ENCODE measurements around the gene ERP29. TPM values are rescaled to one million over a fixed set of nuclear protein-coding genes. Genes with fewer than 3 reads are reported as not detected.

ERP29 gene
- total RNA-seq = 46.4 TPM

- no peaks in the 10 kb centered on the region for H3K27me3 ChIP-seq (ENCODE audit: control insufficient read depth in 3 of 3, insufficient read depth in 3 of 3, low read length in 3 of 3)
- H3K36me3 ChIP-seq (ENCODE audit: control insufficient read depth in 3 of 3, insufficient read depth in 3 of 3, low read length in 3 of 3) = peaks cover 0 to 5% (median 4%) of the 10 kb centered on the region in 3 donors
Observed at GRCh38 chr12:112012775-112013600, at the start of gene ERP29, which contains the start of gene TMEM116. Gene ERP29 (plus strand): TSS chr12:112013426. CDS start chr12:112013466, 40 bp downstream. Gene TMEM116 (minus strand): TSS chr12:112013165. CDS start chr12:112005270, 7,895 bp downstream.

GRCh38 chr12:111964935-111965334 lies 48.3 kb upstream of the ERP29 start:
- no peaks in the 10 kb centered on the region for H3K27me3 ChIP-seq (ENCODE audit: control insufficient read depth in 3 of 3, insufficient read depth in 3 of 3, low read length in 3 of 3)
- no peak overlapping the region for H3K27ac ChIP-seq (ENCODE audit: low read depth, low read length)
- no peaks in the 10 kb centered on the region for H3K4me1 ChIP-seq (ENCODE audit: control insufficient read depth in 3 of 3, insufficient read depth in 3 of 3, low read length in 3 of 3)
- H3K9ac ChIP-seq (ENCODE audit: low read depth in 1 of 3, low read length in 3 of 3) = no peak overlapping the region
- H3K4me3 ChIP-seq (ENCODE audit: low read length in 3 of 3) = no peak overlapping the region
- no peaks in the 10 kb centered on the region for H3K9me3 ChIP-seq (ENCODE audit: control insufficient read depth in 3 of 3, low read length in 3 of 3)
- no peaks in the 10 kb centered on the region for H3K36me3 ChIP-seq (ENCODE audit: control insufficient read depth in 3 of 3, insufficient read depth in 3 of 3, low read length in 3 of 3)

More at GRCh38 chr12:112012775-112013600, at the start of gene ERP29, which contains the start of gene TMEM116:
- H3K9ac ChIP-seq (ENCODE audit: low read depth in 1 of 3, low read length in 3 of 3) = peak within 1 kb of the TSS; percentile 99 to 100 (median 100)
- H3K4me3 ChIP-seq (ENCODE audit: low read length in 3 of 3) = peak within 1 kb of the TSS; percentile 98 to 99 (median 99)
- H3K4me1 ChIP-seq (ENCODE audit: control insufficient read depth in 3 of 3, insufficient read depth in 3 of 3, low read length in 3 of 3) = peaks cover 24 to 42% (median 24%) of the 10 kb centered on the region in 3 donors
- no peaks in the 10 kb centered on the region for H3K9me3 ChIP-seq (ENCODE audit: control insufficient read depth in 3 of 3, low read length in 3 of 3)
- peak within 1 kb of the TSS; percentile 97 for H3K27ac ChIP-seq (ENCODE audit: low read depth, low read length)

GRCh38 chr12:111971800-111972199 lies 41.4 kb upstream of the ERP29 start:
- Histone ChIP-seq H3K36me3 (ENCODE audit: control insufficient read depth in 3 of 3, insufficient read depth in 3 of 3, low read length in 3 of 3) (no peaks in the 10 kb centered on the region), H3K27me3 (ENCODE audit: control insufficient read depth in 3 of 3, insufficient read depth in 3 of 3, low read length in 3 of 3) (no peaks in the 10 kb centered on the region), H3K9ac (ENCODE audit: low read depth in 1 of 3, low read length in 3 of 3) (no peak overlapping the region), H3K4me1 (ENCODE audit: control insufficient read depth in 3 of 3, insufficient read depth in 3 of 3, low read length in 3 of 3) (no peaks in the 10 kb centered on the region), H3K9me3 (ENCODE audit: control insufficient read depth in 3 of 3, low read length in 3 of 3) (peaks cover 0 to 4% (median 0%) of the 10 kb centered on the region in 3 donors), H3K4me3 (ENCODE audit: low read length in 3 of 3) (no peak overlapping the region), H3K27ac (ENCODE audit: low read depth, low read length) (no peak overlapping the region)

- Histone ChIP-seq H3K4me3 (ENCODE audit: low read length in 3 of 3) (no peak overlapping the region), H3K9me3 (ENCODE audit: control insufficient read depth in 3 of 3, low read length in 3 of 3) (peaks cover 0 to 4% (median 0%) of the 10 kb centered on the region in 3 donors), H3K36me3 (ENCODE audit: control insufficient read depth in 3 of 3, insufficient read depth in 3 of 3, low read length in 3 of 3) (no peaks in the 10 kb centered on the region), H3K9ac (ENCODE audit: low read depth in 1 of 3, low read length in 3 of 3) (no peak overlapping the region), H3K27me3 (ENCODE audit: control insufficient read depth in 3 of 3, insufficient read depth in 3 of 3, low read length in 3 of 3) (no peaks in the 10 kb centered on the region), H3K4me1 (ENCODE audit: control insufficient read depth in 3 of 3, insufficient read depth in 3 of 3, low read length in 3 of 3) (no peaks in the 10 kb centered on the region), H3K27ac (ENCODE audit: low read depth, low read length) (no peak overlapping the region)
Observed at GRCh38 chr12:111975161-111975931, 37.9 kb upstream of the ERP29 start.

- Histone ChIP-seq H3K4me1 (ENCODE audit: control insufficient read depth in 3 of 3, insufficient read depth in 3 of 3, low read length in 3 of 3) (no peaks in the 10 kb centered on the region), H3K4me3 (ENCODE audit: low read length in 3 of 3) (no peak overlapping the region), H3K9me3 (ENCODE audit: control insufficient read depth in 3 of 3, low read length in 3 of 3) (no peaks in the 10 kb centered on the region), H3K27me3 (ENCODE audit: control insufficient read depth in 3 of 3, insufficient read depth in 3 of 3, low read length in 3 of 3) (no peaks in the 10 kb centered on the region), H3K9ac (ENCODE audit: low read depth in 1 of 3, low read length in 3 of 3) (no peak overlapping the region), H3K36me3 (ENCODE audit: control insufficient read depth in 3 of 3, insufficient read depth in 3 of 3, low read length in 3 of 3) (no peaks in the 10 kb centered on the region), H3K27ac (ENCODE audit: low read depth, low read length) (no peak overlapping the region)
Observed at GRCh38 chr12:111976291-111976690, 36.9 kb upstream of the ERP29 start.

- H3K27me3 ChIP-seq (ENCODE audit: control insufficient read depth in 3 of 3, insufficient read depth in 3 of 3, low read length in 3 of 3) = no peaks in the 10 kb centered on the region
Observed at GRCh38 chr12:111976860-111977259, 36.4 kb upstream of the ERP29 start.

GRCh38 chr12:111978545-111978944 lies 34.7 kb upstream of the ERP29 start:
- no peaks in the 10 kb centered on the region for H3K9me3 ChIP-seq (ENCODE audit: control insufficient read depth in 3 of 3, low read length in 3 of 3)
- no peak overlapping the region for H3K4me3 ChIP-seq (ENCODE audit: low read length in 3 of 3)
- H3K4me1 ChIP-seq (ENCODE audit: control insufficient read depth in 3 of 3, insufficient read depth in 3 of 3, low read length in 3 of 3) = no peaks in the 10 kb centered on the region
- no peak overlapping the region for H3K9ac ChIP-seq (ENCODE audit: low read depth in 1 of 3, low read length in 3 of 3)
- no peaks in the 10 kb centered on the region for H3K36me3 ChIP-seq (ENCODE audit: control insufficient read depth in 3 of 3, insufficient read depth in 3 of 3, low read length in 3 of 3)
- H3K27me3 ChIP-seq (ENCODE audit: control insufficient read depth in 3 of 3, insufficient read depth in 3 of 3, low read length in 3 of 3) = no peaks in the 10 kb centered on the region
- no peak overlapping the region for H3K27ac ChIP-seq (ENCODE audit: low read depth, low read length)

More at GRCh38 chr12:111976860-111977259, 36.4 kb upstream of the ERP29 start:
- Histone ChIP-seq H3K4me1 (ENCODE audit: control insufficient read depth in 3 of 3, insufficient read depth in 3 of 3, low read length in 3 of 3) (no peaks in the 10 kb centered on the region), H3K9me3 (ENCODE audit: control insufficient read depth in 3 of 3, low read length in 3 of 3) (no peaks in the 10 kb centered on the region), H3K9ac (ENCODE audit: low read depth in 1 of 3, low read length in 3 of 3) (no peak overlapping the region), H3K36me3 (ENCODE audit: control insufficient read depth in 3 of 3, insufficient read depth in 3 of 3, low read length in 3 of 3) (no peaks in the 10 kb centered on the region), H3K27ac (ENCODE audit: low read depth, low read length) (no peak overlapping the region), H3K4me3 (ENCODE audit: low read length in 3 of 3) (no peak overlapping the region)

GRCh38 chr12:111980598-111980997 lies 32.6 kb upstream of the ERP29 start:
- no peaks in the 10 kb centered on the region for H3K36me3 ChIP-seq (ENCODE audit: control insufficient read depth in 3 of 3, insufficient read depth in 3 of 3, low read length in 3 of 3)
- H3K4me3 ChIP-seq (ENCODE audit: low read length in 3 of 3) = no peak overlapping the region
- no peaks in the 10 kb centered on the region for H3K9me3 ChIP-seq (ENCODE audit: control insufficient read depth in 3 of 3, low read length in 3 of 3)
- no peaks in the 10 kb centered on the region for H3K27me3 ChIP-seq (ENCODE audit: control insufficient read depth in 3 of 3, insufficient read depth in 3 of 3, low read length in 3 of 3)
- H3K9ac ChIP-seq (ENCODE audit: low read depth in 1 of 3, low read length in 3 of 3) = no peak overlapping the region
- H3K4me1 ChIP-seq (ENCODE audit: control insufficient read depth in 3 of 3, insufficient read depth in 3 of 3, low read length in 3 of 3) = no peaks in the 10 kb centered on the region
- no peak overlapping the region for H3K27ac ChIP-seq (ENCODE audit: low read depth, low read length)

GRCh38 chr12:111981987-111982386 lies 31.2 kb upstream of the ERP29 start:
- H3K9ac ChIP-seq (ENCODE audit: low read depth in 1 of 3, low read length in 3 of 3) = no peak overlapping the region

GRCh38 chr12:111984820-111985219 lies 28.4 kb upstream of the ERP29 start:
- no peak overlapping the region for H3K27ac ChIP-seq (ENCODE audit: low read depth, low read length)
- H3K4me1 ChIP-seq (ENCODE audit: control insufficient read depth in 3 of 3, insufficient read depth in 3 of 3, low read length in 3 of 3) = no peaks in the 10 kb centered on the region
- no peak overlapping the region for H3K9ac ChIP-seq (ENCODE audit: low read depth in 1 of 3, low read length in 3 of 3)
- no peaks in the 10 kb centered on the region for H3K27me3 ChIP-seq (ENCODE audit: control insufficient read depth in 3 of 3, insufficient read depth in 3 of 3, low read length in 3 of 3)
- H3K9me3 ChIP-seq (ENCODE audit: control insufficient read depth in 3 of 3, low read length in 3 of 3) = no peaks in the 10 kb centered on the region
- H3K4me3 ChIP-seq (ENCODE audit: low read length in 3 of 3) = no peak overlapping the region
- peaks cover 0 to 4% (median 0%) of the 10 kb centered on the region in 3 donors for H3K36me3 ChIP-seq (ENCODE audit: control insufficient read depth in 3 of 3, insufficient read depth in 3 of 3, low read length in 3 of 3)

More at GRCh38 chr12:111981987-111982386, 31.2 kb upstream of the ERP29 start:
- Histone ChIP-seq H3K27me3 (ENCODE audit: control insufficient read depth in 3 of 3, insufficient read depth in 3 of 3, low read length in 3 of 3) (no peaks in the 10 kb centered on the region), H3K36me3 (ENCODE audit: control insufficient read depth in 3 of 3, insufficient read depth in 3 of 3, low read length in 3 of 3) (no peaks in the 10 kb centered on the region), H3K27ac (ENCODE audit: low read depth, low read length) (no peak overlapping the region), H3K4me1 (ENCODE audit: control insufficient read depth in 3 of 3, insufficient read depth in 3 of 3, low read length in 3 of 3) (no peaks in the 10 kb centered on the region), H3K4me3 (ENCODE audit: low read length in 3 of 3) (no peak overlapping the region), H3K9me3 (ENCODE audit: control insufficient read depth in 3 of 3, low read length in 3 of 3) (no peaks in the 10 kb centered on the region)

Measured in skeletal muscle tissue (tissue), 4 donors.